Stimulated activated CD8-positive, alpha-beta memory T cell treated with anti-CD3 and anti-CD28 coated beads, Interleukin-15, amount 100 ng/mL, for 48 hours (primary cell): ENCODE measurements around the gene WFS1.

ENCODE experiments used
- DNase-seq, 2 donors: peaks; one replicate each; pipeline ENCODE4 v3.0.0-alpha.2; 2020; ENCODE audit warnings: low read depth in 2 of 2

The WFS1 gene

DNA sequence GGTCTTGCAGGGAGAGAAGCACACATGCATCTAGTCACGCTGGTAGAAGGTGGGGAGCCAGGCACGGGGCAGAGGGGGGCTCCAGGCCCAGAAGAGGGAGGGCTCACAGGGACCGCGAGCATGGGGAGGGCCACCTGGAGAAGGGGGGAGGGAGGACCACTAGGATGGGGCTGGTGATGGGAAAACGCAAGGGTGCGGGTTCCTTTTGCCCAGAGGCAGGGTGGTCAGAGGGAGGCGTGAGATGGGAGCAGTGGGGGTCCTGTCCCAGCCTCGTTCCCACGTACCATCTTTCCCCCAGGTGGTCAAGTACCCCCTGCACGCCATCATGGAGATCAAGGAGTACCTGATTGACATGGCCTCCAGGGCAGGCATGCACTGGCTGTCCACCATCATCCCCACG lies 30.7 kb downstream of the WFS1 start:
- DNase-seq, result no peak

DNA sequence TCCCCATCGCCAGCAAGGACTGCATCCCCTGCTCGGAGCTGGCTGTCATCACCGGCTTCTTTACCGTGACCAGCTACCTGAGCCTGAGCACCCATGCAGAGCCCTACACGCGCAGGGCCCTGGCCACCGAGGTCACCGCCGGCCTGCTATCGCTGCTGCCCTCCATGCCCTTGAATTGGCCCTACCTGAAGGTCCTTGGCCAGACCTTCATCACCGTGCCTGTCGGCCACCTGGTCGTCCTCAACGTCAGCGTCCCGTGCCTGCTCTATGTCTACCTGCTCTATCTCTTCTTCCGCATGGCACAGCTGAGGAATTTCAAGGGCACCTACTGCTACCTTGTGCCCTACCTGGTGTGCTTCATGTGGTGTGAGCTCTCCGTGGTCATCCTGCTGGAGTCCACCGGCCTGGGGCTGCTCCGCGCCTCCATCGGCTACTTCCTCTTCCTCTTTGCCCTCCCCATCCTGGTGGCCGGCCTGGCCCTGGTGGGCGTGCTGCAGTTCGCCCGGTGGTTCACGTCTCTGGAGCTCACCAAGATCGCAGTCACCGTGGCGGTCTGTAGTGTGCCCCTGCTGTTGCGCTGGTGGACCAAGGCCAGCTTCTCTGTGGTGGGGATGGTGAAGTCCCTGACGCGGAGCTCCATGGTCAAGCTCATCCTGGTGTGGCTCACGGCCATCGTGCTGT lies 31.5 kb downstream of the WFS1 start:
- no peak for DNase-seq

DNA sequence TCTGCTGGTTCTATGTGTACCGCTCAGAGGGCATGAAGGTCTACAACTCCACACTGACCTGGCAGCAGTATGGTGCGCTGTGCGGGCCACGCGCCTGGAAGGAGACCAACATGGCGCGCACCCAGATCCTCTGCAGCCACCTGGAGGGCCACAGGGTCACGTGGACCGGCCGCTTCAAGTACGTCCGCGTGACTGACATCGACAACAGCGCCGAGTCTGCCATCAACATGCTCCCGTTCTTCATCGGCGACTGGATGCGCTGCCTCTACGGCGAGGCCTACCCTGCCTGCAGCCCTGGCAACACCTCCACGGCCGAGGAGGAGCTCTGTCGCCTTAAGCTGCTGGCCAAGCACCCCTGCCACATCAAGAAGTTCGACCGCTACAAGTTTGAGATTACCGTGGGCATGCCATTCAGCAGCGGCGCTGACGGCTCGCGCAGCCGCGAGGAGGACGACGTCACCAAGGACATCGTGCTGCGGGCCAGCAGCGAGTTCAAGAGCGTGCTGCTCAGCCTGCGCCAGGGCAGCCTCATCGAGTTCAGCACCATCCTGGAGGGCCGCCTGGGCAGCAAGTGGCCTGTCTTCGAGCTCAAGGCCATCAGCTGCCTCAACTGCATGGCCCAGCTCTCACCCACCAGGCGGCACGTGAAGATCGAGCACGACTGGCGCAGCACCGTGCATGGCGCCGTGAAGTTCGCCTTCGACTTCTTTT lies 32.2 kb downstream of the WFS1 start:
- DNase-seq, result no peak

DNA sequence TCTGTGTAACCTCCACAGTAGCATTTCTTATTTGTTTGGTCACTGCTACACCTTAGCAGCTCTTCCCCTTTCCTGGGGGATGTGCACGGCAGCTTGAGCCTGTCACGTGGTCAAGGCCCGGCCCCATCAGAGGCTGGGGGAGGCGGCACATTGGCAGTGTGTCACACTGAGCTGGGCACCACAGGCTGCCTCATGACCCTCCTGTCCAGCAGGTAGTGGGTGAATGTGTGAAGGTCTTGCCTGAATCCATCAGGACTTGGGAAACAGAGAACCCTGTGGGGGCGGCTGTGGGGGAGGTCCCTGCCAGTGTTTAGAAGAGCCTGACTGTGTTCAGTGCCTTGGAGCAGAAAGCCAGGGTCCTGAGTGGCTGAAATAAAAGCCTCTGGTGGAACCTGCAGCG lies 33.2 kb downstream of the WFS1 start:
- no peak for DNase-seq

DNA sequence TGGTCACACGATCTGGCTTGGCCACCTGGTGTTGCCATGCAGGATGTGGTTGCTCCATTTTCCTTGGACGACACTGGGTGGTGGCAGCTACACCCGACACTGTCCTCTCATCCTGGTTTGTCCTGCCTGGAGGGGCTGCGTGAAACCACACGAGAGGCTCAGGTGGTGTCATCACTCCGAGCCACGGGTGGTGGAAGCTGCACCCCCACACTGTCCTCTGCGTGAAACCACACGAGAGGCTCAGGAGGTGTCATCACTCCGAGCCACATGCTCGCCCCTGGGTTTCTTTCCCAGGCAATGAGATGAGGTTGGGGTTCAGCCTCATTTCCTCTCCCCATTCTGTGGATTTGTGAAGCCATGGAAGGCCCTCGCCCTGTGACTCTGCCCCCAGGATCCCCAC lies 34.3 kb downstream of the WFS1 start:
- DNase-seq, result no peak

DNA sequence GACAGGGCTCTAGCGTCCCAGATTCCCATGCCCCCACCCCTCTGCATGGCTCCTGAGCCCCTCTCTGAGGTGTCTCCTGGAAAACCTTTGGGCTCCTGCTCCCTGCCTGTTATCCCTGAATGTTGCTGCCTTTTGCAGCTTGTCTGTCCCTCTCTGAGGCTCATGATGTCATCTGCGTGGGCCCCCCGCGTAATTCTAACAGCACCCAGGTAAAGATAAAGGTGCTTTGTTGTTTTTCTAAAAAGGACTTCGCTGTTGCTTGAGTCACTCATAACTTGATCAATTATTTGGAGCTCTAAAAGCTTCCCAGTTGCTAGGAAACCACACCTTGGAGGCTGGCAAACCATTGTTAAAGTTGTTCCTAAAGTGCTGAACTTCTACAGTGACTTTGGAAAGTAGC lies 36.6 kb downstream of the WFS1 start:
- no peak for DNase-seq

DNA sequence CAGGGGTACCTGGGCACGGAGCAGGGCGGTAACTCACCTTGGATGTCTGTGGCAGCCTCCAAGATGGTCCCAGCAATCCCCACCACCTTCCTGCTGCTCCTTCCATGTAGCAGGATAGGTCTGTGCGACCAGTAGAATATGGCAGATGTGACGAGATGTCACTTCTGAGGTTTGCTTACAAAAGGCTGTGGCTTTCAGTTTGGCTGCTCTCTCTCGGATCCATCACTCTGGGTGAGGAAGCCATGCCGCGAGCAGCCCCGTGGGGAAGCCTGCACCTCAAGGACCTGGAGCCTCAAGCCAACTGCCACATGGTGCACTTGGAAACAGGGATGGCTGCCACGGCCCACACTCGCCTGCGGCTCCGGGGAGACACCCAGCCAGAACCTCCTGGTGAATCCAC lies 37.6 kb downstream of the WFS1 start:
- no peak for DNase-seq

DNA sequence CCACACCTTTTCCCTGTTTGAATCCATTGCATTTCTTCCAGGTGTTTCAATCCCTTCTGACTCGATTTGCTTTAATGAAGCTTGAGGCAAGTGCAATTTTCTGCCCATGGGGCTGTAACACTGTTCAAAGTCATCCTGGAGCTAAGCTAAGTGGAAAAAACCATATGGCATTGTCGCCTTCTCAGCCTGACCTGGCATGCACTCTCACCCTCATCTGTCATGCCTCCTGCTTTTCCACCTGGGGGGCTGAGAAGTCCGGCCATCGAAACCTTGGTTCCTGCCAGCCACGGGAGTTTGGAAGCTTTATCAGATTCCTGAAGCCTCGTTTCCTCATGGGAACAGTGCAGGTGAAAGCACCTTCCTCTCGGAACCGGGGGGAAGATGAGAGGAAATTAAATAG lies 38.2 kb downstream of the WFS1 start:
- DNase-seq, result no peak

DNA sequence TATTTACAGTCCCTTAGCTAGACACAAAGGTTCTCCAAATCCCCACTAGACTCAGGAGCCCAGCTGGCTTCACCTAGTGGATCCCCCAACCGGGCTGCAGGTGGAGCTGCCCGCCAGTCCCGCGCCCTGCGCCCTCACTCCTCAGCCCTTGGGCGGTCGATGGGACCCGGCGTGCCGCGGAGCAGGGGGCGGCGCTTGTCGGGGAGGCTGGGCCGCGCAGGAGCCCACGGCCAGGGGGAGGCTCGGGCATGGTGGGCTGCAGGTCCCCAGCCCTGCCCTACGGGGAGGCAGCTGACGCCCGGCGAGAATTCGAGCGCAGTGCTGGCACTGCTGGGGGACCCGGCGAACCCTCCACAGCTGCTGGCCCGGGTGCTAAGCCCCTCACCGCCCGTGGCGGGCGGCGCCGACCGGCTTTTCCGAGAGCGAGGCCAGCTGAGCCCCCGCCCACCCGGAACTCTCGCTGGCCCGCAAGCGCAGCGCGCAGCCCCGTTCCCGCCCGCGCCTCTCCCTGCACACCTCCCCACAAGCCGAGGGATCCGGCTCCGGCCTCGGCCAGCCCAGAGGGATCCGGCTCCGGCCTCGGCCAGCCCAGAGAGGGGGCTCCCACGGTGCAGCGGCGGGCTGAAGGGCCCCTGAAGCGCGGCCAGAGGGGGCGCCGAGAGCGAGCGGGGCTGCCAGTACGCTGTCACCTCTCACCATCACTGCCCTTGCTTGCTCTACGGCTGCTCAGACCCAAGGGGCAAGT lies 39.4 kb downstream of the WFS1 start:
- peak in 1 of 2 donors; percentile 7 for DNase-seq

DNA sequence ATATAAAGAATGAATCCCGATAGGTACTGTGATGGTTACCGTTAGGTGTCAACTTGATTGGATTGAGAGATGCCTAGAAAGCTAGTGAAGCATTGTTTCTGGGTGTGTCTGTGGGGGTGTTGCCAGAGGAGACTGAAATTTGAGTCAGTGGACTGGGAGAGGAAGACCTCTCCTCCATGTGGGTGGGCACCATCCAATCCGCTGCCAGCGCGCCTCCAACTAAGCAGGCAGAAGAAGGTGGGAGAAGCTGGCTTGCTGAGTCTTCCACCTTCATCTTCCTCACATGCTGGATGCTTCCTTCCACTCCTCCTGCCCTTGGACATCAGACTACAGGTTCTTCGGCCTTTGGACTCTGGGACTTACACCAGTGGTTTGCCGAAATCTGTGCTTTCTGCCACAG lies 40.1 kb downstream of the WFS1 start:
- no peak for DNase-seq

DNA sequence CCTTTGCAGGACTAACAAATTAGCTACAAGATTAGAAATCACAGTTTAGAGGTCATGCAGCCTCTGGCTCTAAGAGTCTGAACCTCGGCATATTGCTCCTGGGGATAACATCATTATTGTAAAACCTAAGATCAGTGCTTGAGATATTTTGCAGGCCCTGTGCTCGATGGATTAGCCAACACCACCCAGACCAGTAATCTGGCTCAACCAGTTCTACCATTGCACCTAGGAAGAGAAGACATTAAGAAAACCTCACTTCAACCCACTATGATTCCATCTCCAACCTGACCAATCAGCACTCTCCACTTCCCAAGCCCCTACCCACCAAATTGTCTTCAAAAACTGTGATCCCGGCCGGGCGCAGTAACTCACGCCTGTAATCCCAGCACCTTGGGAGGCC lies 43.6 kb downstream of the WFS1 start:
- DNase-seq, result no peak

DNA sequence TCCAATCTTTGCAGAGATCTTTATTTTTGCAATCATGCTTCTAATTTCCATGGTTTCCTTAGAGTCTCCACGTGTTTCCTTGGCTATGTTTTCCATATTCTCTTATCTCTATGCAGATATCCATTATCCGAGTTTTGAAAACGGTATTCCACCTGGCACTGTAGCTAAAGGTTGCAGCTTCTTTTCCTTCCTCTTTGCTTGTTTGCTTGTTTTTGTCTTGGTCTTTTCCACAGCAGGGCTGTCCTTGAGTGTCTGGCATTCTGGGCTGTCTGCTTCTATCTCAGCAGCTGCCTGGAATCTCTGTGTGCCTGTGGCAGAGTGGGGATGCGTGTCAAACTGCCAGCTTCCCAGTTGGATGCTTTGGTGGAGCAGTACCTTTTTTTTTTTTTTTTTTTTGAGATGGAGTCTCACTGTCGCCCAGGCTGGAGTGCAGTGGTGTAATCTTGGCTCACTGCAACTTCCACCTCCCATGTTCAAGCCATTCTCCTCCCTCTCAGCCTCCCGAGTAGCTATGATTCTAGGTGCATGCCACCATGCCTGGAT lies 46.9 kb downstream of the WFS1 start:
- no peak for DNase-seq

DNA sequence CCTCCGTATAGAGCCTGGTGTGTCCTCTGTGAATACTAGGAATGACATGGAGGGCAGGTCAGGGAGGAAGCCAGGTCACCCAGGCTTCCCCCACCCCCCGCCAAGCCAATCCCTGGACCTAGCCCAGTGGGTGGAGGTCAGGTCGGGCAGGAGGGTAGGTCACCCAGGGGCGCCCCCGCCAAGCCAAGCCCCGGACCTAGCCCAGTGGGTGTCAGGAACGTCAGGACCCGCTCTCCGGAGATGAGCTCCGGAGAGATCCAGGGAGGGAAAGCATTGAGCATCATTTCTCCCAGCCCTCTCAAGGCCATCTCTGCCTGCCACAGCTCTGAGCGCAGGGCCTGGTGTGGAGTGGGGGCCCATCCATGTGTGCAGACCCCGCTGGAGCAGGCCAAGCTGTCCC lies 48.6 kb downstream of the WFS1 start:
- no peak for DNase-seq

DNA sequence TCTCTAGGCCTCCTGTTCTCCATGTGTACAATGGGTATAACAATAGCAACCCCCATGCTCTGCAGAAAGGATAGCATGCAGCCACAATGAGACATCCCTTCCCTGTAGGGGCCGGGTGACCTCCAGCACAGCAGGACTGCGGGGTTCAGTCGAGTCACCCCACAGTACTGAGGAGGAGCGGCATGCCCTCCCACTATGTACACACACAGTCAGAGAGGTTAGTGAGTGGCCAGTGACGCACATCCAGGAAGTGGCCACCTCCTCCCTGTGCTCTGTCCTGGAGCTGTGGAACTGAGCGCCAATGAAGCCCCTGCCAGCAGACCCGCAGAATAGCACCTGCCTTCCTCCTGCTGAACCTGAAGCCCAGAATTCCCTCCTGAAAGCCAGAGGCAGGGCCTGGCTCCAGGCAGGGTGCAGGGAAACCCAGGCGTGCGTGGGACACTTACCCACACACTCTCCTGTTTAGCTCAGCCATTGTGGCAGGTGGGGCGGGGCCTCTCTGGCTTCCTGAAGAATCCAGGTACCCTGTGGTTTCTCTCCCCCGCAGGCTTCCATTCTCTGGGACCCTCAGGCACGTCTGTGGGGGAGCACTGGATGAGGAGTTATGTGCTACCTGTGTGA lies 50.0 kb downstream of the WFS1 start:
- no peak for DNase-seq

DNA sequence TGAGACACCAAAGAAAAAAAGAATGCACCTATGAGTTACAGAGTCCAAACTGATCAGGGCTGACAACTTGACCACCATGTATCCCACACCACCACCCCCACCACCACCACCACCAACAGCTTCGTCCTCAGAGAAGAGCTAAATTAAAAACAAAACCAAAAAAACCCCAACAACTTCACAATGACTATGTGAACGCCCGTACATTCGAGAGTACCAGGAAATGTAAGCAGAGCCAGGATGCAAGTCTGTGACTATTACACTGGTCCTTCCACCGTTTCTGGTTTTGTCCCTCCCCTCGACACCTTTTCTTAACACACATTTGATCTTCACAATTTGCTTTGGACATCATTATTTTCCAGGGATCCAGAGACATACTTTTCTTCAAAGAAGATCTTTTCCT lies 51.0 kb downstream of the WFS1 start:
- DNase-seq, result no peak

DNA sequence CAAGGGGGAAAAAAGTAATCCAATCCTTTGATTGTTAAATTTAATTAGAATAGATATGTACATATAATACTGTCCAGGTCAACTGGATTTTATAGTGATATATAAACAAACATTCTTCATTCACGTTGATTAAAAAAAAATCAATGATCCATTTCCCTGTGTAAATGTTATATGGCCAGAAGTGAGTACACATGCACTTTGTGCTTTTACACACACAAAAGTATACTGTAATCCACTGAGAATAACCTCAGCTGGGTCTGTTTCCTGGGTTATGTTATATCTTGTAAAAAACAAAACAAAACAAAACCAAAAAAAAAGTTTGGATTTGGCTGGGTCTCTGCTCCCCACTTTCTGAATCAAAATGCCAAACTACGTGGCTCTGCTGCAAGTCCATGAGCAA lies 51.7 kb downstream of the WFS1 start:
- DNase-seq, result no peak

DNA sequence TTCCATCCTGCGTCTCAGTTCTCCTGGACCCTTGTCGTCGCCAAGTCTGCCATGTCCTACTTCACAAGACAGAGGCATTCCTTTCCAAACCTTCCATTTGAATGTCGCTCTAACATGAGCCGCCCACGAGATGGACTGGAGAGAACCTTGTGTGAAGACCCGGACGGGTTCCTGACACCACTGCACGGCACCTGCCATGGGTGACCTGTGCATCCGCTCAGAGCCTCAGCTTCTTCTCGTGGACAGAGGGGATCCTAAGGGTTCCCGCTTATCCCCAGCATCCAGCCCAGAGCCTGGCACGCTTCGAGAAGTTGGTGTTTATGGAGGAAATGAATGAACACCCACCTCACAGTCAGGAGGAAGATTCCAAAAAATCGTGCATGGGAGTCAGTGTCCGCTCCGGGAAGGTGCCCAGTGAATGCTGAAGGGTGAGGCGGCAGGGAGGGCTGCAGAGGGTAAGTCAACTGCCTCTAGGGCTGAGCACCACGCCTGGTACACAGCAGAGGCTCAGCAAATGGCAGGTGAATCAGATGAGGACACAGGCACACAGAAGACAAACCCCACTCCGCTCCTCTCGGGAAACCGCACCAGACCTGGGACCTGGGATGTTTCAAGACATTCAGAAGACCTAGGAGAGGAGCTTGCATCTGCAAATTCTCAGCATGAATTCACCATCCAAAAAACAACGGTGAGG lies 52.6 kb downstream of the WFS1 start:
- DNase-seq, result no peak

DNA sequence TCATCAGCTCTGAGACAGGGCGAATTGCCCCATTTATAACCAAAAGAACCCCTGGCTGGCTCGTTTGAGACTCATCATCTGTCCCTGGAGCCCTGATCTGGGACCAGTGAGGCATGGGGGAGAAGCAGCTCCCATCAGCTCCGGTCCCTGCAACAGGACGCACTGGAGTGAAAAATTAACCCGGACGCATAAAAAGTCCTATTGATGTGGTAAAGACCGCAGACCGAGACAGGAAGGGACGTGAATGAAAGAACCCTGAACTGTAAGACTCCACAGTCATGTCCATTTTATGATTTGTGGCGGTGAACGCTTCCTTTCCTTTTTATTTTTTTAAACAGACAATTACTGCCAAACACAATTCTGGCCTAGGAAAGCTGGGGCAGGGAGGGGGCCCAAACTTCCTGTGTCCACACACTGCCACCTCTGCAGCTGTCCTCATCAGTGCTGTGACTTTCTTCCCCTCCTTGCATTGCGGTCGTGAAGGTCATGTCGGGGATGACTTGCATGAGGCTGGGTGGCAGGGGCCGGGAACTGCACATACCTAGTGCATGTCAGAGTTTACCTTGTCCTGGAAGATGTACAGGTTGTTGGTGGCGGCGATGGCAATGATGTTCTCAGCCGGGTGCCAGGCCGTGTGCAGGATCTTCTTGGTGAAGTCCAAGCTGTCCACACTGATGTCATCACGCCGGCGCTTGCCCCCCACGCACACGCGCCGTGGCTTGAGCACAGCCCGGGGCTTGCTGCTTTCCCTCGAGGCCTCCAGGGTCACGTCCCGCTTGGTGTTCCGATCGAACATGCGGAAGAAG lies 53.3 kb downstream of the WFS1 start:
- no peak for DNase-seq

DNA sequence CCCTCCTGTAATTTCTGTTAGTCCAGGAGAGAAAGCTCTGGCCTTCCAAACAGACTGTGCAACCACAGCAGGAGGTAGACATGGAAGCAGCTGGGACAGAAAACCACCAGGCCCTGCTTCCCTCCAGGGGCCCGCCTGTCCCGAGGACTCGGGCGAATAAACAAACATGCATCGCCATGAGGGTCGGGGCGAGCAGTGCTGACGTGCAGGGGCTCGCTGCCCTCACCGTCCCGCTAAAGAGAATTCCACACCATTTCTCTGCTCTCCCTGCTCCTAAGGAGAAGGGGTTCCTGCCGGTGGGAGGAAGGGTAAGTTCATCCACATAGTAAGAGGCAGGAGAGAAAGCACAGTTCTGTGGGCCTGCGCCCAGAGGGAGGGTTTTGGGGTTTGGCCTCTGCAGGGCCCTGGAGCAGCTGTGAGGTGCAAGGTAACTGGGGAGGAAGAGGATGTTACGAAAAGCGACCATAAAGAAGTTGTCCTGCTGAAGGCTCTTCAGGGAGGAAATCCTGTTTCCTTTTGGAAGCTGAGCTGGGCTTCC lies 54.9 kb downstream of the WFS1 start:
- DNase-seq, result no peak

DNA sequence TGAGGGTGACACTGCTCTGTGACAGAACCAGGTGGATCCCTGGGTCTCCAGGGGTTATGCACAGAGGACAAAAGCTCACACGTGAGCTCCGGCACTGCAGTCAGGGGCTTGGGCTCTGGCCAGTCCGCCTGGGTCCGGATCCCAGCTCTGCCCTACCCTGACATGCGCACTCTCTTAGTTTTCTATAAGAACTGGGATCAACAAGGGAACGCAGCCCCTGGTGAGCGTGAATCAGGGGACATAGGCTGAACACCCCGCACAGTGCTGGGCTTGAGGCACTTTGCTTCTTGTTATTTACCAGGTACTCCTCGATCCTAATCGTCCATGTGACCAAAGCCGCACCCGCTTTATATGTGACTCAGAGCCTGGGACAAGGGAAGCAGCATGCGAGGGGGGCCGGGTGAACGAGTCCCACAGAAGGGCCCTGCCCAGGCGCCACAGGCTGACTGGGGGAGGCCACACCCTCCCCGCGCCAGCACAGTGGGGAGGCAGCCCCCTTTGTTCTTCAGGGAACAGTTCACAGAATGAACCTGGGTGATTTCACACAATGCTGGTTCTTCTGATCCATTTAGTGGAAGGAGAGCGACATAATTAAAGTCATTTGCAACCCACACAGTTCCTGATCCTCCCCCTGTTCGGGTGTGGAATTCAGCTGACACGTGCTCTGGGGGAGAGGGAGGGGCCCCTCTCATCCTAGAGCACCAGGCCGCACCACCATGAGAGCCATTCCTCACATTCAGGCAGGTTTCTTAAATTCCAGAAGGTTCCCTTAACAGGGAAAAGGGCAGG lies 55.5 kb downstream of the WFS1 start:
- DNase-seq, result no peak
